OCI-LY7 (cell line): ENCODE results near the gene FBLN2.

Experiments
- CTCF ChIP-seq: fragments of 200-600 bp; sonication (generic); conservative IDR thresholded peaks from 2 replicates; pipeline ENCODE4 v1.5.1; 2014; ENCODE audit warnings: mild to moderate bottlenecking, antibody characterized with exemption, low read length, moderate library complexity, mixed read lengths
- EZH2phosphoT487 ChIP-seq: fragments of 200-600 bp; sonication (generic); IDR thresholded peaks from 2 replicates; pipeline ENCODE4 v1.6.1; 2018; ENCODE audit warnings: low read depth, borderline replicate concordance, mild to moderate bottlenecking, mixed run types, antibody characterized with exemption, low read length, moderate library complexity, mixed read lengths

GRCh38 chr3:13537909-13538296 is 11.0 kb upstream of the FBLN2 start:
- TF ChIP-seq CTCF (no peak), EZH2phosphoT487 (no peak)
